ENCODE measurements around the gene CD9. TPM values are rescaled to one million over a fixed set of nuclear protein-coding genes. Genes with fewer than 3 reads are reported as not detected.

Gene CD9
- total RNA-seq, 4 donors from 2014 or later = 48.6 to 337 (median 129) TPM

DNA sequence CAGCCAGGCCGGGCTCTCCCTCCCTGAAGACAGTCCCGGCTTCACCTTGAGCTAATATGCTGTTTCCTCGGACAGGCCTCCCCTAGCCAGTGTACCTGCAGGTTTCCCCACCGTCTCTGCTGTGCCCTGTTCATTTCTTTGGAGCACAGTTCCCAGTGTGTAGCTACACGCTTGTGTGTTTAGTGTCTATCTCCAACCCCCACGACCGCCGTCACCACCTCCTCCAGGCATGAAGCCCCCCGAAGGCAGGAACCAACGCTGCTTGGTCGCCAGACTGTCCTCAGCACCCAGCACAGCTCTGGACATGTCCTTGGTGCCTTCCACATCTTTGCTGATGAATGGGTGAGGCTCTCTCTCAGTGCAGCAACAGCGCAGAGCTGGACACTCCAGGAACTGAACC, 84.1 kb downstream of the CD9 start:
- TF ChIP-seq, protein P1, sequence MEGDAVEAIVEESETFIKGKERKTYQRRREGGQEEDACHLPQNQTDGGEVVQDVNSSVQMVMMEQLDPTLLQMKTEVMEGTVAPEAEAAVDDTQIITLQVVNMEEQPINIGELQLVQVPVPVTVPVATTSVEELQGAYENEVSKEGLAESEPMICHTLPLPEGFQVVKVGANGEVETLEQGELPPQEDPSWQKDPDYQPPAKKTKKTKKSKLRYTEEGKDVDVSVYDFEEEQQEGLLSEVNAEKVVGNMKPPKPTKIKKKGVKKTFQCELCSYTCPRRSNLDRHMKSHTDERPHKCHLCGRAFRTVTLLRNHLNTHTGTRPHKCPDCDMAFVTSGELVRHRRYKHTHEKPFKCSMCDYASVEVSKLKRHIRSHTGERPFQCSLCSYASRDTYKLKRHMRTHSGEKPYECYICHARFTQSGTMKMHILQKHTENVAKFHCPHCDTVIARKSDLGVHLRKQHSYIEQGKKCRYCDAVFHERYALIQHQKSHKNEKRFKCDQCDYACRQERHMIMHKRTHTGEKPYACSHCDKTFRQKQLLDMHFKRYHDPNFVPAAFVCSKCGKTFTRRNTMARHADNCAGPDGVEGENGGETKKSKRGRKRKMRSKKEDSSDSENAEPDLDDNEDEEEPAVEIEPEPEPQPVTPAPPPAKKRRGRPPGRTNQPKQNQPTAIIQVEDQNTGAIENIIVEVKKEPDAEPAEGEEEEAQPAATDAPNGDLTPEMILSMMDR (IDR thresholded peaks at IDR 0.05; ENCODE audit: low read depth) = no peak

DNA sequence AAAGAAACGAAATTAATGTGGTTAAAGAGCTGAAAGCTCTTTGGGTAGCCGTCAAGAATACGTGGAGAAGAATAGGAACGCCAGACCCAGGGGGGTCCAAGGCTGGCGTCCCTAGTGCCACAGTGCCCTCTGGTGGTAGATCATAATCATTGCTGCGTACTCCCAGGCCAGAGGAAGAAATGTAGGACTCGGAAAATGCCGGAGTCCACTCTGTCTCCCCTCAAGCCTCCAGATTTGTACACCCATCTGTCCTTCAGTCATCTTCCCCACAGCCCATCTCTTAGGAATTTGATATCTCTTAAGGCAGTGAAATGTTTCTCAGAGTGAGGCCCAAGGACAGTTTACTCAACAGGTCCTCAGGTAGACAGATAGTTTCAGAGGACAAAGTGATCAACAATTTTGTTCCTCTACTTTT, 84.9 kb downstream of the CD9 start:
- TF ChIP-seq, protein P1 (IDR thresholded peaks at IDR 0.05; ENCODE audit: low read depth) = no peak

DNA sequence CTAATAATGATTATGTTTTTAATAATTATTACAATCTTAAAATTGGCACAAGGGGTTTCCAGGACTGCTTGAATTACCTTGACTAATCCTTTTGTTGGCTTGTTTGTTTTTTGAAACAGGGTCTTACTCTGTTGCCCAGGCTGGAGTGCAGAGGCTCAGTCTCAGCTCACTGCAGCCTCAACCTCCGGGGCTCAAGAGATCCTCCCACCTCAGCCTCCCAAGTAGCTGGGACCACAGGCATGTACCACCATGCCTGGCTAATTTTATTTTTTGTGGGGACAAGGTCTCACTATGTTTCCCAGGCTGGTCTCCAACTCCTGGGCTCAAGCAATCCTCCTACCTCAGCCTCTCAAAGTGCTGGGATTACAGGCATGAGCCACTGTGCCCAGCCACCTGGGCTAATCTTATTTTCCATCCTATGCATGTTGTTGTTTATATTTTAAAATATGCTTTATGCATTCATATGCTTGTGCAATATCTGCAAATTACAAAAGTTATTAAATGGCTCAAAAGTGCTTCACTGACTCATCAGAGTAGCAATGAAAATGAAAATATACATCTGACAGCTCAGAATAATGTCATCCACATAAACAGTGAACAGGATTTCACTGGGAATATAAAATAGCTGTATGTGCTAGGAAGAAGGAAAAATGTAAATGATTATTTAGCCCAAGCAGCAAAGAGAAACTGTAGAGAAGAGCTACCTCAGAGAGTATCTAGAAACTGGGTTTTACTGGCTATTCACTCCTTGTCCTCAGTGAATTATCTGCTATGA, 85.5 kb downstream of the CD9 start:
- TF ChIP-seq, protein P1 (IDR thresholded peaks at IDR 0.05; ENCODE audit: low read depth) = no peak

Small RNA genes lying within 50 kb of the gene (small RNA-seq; reads per million reads assigned to genes)
- gene ATP5MFP5 = not detected
- gene RF00019 = 0.49 reads per million

Other genes starting within 250 kb of the CD9 start
- gene VWF, start 75.7 kb upstream of the CD9 start, total RNA-seq = 100 to 1,000 TPM; 132 to 853 (median 240) TPM
- gene PLEKHG6, start 110.3 kb downstream of the CD9 start, total RNA-seq = 100 to 1,000 TPM in 1 of 4 donors, 10 to 100 TPM in 2, 1 to 10 TPM in 1; 6.8 to 111 (median 49.4) TPM
- 100 to 1,000 TPM; 207 to 269 (median 239) TPM for gene TNFRSF1A, start 141.7 kb downstream of the CD9 start, total RNA-seq
- gene SCNN1A, start 175.2 kb downstream of the CD9 start, total RNA-seq = 1 to 10 TPM; 3.4 to 5.8 (median 4.1) TPM
- 100 to 1,000 TPM in 1 of 4 donors, 10 to 100 TPM in 3; 73.1 to 157 (median 80.2) TPM for gene LTBR, start 183.8 kb downstream of the CD9 start, total RNA-seq
- 1 to 10 TPM in 1 of 4 donors, under 1 TPM in 1, not detected in 2; 0.44 to 1.7 TPM for gene CD27, start 244.6 kb downstream of the CD9 start, total RNA-seq

All from subcutaneous adipose tissue (tissue), 4 donors.